Activated naive CD4-positive, alpha-beta T cell treated with anti-CD3 and anti-CD28 coated beads, Interleukin-2, amount 50 U/mL, for 16 hours (primary cell): ENCODE results near the gene GPR61.
A peak's percentile ranks its signal among the peaks of the same experiment; 100 is the strongest.

Experiments
- DNase-seq: peaks from one replicate; pipeline ENCODE4 v3.0.0-alpha.2; 2020

GPR61 gene

DNA sequence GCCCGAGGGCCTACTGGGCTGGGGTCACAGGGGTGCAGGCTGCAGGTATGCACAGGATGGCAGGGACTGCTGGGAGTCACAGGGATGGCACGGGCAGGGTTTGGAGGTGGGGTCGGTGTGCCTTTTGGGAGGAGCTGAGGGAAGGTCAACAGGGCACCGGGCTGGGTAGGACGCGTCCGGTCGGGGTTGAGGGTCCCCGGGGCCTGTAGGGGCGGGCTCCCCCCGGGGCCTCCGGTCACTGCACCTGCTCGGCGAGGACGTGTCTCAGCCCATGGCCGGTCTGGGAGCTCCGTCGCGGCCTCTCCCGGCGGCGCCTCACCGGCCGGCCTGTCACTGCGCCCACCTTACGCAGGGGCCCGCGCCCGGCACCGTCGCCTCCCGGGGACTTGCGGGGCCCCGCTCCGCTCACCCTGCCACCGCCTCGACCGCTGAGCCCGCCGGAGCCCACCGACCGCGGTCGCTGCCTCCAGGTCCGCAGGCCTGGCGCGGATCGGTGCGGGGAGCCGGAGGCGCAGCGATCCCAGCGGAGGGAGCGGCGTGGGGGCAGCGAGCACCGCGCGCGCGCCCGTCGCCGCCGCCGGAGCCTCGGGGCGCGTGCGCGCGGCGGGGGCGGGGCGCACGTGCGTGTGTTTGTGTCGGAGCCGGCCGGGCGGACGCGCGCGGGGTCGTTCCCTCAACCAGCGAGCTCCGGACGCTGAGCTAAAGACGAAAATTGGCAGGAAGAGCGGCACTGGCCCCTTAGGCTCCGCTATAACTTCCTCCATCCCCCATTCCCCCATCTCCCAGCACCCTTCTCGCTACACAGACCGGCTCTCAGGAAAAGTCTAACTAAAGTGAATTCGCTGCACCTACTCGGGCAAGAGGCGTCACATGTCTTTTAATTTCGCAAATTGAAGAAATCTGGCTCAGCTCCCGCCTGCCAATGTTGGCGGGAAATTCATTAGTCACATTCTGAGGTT is 30.2 kb upstream of the GPR61 start, which contains the start of gene AMIGO1:
TSS of gene AMIGO1 (minus strand) at position 552 of the 959 bp plus-strand sequence. CDS start 815 bp downstream, outside the sequence.
- peak; percentile 75 for DNase-seq

DNA sequence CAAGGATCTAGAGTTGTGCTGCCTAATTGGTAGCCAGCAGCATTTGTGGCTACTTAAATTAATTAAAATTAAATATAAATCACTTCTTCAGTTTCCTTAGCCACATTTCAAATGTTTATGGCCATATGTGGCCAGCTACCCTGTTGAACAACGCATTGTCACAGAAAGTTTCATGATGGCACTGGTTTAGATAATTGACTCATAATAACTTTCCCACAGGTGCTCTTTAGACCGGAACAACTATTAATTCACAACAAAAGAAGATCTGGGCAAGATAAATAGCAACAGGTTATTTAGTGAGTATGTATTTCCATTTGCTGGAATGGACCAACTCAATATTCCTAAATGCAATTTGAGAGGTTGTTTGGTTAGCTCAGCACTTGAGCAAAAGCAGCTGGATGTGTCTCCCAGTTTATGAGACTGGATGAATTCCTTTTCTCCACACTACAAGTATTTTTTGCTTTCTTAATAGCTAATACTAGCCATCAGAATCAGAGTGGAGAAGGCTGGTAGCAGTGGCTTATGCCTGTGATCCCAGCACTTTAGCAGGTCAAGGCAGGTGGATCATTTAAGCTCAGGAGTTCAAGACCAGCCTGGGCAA is 26.5 kb upstream of the GPR61 start:
- DNase-seq: no peak

DNA sequence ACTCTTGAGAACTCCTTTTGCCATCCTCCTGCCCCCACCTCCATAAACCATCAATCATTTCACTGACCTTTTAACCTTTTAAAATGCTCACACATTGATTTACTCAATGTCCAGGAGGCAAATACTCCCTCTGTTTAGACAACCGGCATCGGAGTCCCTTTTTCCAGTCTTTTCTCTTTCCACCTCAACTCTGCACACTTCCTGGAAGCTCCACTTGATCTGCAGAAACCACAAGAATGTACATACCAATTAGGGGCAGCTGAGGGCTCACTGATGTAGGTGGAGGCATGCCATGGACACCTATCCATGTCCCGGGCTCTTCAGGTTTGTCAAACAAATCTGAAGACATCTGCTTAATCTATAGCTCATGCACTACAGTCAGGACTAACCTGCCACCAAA is 24.8 kb upstream of the GPR61 start:
- DNase-seq: no peak

DNA sequence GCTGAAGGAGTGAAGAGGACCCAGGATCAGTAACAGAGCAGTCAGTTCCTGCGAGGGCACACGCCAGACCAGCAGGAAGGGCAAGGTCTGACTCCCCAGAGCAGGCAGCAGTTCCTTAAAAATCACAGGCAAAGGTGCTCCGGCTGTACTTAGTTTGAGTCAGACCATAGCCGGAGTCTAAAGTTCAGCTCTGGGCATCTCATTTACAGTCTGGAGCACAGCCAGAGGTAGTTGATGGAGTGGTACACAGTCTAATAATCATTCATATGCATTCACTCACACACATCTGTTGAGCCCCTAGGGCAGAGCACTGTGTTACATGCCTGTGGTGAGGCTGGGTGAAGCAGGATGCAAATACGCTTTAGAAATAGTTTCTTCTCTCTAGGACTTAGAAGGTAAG is 22.8 kb upstream of the GPR61 start:
- no peak for DNase-seq

DNA sequence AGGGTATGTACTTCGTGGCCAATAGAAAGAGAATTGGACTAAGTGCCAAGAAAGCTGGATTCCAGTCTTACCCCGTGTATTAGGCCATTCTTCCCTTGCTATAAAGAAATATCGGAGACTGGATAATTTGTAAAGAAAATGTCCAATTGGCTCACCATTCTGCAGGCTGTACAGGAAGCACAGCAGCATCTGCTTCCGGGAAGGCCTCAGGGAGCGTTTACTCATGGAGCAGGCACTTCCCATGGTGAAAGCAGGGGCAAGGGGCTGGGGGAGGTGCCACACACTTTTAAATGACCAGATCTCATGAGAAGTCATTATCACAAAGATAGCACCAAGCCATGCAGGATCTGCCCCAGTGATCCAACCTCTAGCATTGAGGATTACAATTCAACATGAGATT is 22.3 kb upstream of the GPR61 start:
- DNase-seq: no peak

DNA sequence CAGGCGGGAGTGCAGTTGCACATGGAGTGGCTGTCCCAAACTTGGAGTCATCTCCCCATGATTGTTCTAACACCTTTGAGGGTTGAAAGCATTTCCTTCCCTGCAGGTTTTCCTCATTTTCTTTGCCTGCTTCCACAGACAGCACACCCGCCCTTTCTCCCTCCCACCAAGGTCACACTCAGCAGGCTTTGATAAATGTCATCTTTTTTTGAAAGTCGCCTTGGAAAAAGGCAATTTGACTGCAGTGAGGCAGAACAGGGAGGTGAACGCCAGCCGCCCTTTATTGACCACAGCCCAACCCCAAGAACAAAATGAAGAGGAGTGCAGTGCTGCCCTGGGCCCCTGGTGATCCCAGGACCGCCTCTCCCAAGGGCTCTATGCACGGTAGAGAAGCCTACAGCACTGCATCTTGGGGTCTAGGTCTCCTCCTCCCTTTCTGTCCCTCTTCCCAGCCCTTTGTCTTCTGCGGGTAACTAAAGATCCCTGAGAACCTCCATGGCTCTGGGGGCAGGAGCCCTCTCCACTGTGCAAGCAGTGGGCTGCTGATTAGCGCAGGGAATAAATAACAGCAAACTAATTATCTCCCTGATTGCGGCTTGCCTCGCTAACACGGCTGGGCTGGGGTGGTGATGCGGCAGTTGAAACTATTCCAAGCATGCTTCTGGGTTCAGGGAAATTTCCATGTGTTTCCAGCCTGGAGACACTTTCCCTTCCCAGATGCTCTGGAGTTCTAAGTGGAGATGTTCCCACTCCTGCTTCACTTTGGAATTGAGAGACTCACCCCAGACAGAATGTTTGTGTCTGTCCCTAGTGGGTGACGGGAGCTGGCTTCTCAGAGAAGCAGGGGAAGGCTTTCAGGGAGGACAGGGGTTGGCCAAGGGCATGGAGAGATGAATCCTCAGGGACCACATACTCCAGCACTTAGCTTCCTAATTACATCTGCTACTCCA is 18.4 kb upstream of the GPR61 start:
- DNase-seq: no peak

DNA sequence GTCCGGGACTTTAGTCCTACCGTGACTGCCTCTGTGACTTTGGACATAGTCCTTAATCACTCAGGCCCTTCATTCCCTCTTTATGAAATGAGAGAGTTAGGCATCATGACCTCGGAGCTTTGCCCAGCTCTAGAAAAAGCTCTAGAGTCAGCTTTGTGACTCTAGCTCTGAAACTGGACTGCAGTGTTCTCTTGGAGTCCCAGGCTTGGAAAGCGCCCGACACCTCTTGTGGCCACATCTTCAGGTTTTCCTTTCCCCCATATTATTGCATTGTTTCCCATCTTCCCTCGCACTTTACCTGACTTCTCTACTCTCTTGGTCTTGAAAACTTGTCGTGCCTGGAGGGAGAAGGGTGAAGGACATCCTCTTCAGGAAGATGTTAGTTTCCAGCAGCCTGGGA is 17.6 kb upstream of the GPR61 start:
- no peak for DNase-seq

DNA sequence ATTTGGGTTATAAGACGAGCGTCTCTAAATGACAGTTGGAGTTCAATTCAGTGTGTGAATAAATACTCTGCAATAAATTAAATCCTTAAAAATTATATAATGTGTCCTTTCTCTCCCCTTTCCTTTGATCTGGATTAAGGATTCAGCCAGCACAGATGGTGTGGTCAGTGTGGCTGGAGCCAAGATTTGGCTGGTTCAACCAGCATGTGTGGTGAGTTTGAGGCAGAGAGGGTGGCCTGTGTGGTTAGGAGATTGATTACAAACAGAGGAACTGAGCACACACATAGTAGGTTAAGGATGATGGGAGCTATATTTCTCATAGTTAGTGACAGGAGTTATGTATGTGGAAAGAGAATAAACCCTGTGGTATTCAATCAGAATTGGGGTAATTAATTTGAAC is 16.0 kb upstream of the GPR61 start:
- no peak for DNase-seq

DNA sequence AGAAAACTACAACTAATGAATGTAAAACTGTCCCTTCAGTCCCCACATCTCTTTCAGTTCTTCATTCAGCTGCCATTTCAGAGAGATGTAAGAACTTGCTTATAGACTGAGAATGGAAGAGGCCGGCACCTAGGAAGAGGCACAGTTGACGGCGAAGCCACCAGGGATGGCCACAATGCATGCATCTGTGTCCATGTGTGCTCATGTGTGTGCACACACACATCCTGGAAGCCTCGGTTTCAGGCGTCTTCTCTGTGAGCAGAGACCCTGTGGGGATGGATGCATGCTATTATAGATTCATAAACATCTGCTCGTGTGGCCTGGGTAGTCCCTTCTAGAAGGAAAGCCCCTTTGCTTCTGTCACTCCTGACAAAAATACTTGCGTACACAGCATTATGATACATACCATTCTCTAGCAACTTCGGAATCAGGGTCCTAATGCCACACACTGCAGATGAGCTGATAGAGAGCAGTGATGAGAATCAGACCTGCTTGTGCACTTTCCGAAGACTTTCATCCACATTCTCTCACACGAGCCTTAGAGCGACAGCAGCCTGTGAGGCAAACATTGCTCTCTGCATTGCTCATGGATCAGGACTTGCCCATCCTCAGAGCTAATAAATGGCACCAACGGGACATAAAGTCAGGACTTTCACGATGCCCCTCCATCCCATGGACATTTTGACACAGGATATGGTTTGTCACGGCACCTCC is 12.4 kb upstream of the GPR61 start:
- DNase-seq: no peak

DNA sequence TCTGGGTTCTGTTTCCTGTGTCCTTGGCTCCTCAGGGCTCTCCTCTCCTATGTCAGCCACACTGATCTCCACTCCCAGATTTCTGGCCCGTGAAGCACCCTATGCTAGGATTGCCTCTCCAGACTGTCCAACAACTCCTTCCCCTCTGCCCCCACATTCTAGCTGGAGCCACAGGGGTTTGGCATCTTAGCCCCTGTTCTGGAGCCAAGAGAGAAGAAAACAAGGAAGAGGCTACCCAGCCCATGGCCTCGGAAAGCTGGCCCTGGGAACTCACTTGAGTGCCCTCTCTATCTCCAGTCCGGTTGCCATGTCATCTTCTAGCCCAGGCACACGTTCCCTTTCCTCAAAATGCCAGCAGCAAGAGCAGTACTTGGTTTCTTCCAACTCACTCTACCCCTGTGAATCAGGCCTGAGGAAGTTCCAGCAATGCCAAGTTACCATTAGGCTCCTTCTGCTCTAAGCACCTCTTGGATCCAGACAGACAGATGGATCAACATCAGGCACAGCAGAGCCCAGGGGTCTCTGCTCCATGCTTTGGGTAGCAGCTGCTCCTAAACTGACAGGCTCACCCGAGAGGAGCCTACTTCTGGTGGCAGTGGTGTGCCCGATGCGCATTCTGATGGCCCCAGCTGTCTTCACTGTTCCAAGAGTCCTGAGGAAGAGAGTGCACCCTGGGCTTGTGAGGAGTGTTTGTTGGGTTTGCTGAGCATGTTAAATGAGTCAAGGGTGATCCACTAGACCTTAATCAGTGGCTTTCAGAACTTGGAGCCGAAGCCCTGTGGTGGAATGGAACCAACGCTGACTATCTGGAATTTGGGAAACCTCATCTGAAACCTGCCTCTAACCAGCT is 11.6 kb upstream of the GPR61 start:
- DNase-seq: no peak

DNA sequence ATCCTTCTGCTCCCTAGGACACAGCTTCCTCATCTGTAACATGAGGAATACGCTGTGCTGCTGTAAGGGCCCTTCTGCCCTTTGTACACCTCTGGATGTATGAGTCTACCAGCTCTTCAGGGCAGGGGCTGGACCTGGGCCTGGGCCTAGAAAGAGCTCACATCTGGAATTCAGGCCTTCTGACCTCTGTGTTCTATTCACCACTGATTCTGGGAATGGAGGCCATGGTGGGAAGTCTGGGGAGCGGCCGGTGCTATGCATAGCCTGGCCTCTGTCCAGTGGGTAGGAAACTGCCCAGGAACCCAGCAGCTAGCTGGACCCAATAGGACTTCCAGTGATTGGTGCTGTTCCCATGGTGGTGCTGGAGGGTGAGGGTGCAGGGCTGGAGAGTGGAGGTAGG is 11.0 kb upstream of the GPR61 start:
- DNase-seq: no peak

DNA sequence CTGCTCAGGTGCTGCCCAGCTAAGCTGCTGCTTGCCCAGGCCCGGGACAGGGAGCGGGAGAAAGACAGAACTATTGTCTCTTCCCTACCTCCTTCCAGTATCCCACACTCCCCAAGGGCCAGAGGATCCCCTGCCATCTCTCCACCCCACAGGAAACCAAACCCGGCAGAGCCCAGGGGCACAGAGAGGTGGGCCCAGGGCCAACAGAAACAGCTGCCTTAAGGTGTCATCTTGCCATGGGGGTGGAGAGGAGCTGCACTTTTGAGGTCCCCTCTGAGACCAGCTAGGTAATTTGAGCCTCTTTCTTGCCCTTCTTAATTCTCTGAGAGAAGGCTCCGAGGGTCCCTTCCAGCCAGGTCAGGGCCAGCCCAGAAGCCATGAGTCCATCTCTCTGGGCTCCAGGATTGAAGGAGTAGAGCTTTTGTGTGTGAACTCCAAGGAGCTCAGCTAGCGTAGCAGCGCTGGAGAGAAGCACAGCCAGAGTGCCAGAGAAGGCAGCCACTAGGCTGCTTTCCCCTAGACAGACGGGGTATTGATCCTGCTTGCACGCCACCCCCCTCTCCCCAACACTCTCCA is 9.7 kb upstream of the GPR61 start:
- no peak for DNase-seq

DNA sequence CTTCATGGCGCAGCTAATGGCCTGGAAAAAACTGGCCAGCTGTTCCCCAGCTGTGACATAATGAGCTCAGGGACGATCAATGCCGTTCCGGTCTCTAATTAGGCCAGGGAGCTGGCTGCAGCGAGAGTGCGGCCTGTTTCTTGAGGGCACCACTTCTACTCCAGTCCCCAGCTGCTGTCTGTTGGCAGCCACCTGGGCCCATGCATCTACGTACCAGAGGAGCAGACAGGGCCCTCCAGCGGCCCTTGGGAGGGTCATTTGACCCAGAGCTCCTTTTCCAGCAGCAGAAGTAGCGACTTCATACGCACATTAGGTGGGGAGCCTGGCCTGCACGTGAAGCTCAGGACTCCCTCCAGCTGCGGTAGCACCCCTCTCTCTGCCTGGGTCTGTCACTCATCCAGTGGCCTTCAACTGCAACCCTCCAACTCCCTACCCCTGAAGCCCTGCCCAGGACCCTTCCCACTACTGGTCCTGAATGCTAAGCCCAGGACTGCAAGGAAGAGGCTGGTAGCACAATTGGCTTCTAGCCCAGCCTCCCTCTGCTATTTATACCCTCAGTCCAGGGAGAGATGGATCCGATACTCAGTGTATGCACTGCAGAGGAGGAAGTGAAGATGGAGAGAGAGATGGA is 9.1 kb upstream of the GPR61 start:
- DNase-seq: no peak

DNA sequence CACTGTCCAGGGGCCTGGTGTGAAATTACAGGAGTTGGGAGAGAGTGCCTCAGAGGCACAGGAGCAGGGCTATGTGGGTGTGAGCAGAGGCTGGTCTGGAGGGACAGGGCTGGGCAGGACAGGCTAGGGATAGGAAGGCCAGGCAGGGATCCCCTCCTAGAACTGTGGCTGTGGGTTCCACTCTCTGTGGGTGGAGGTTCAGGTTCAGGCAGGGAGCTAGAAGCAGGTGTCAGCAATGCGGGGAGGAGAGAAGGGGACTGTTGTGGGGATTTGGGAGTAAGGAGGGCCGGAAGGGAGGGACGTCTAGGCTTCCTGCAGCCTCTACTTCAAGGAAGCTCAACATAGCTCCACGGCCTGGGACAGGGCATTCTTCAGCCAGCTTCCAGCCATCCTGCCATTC is 8.3 kb upstream of the GPR61 start:
- no peak for DNase-seq

DNA sequence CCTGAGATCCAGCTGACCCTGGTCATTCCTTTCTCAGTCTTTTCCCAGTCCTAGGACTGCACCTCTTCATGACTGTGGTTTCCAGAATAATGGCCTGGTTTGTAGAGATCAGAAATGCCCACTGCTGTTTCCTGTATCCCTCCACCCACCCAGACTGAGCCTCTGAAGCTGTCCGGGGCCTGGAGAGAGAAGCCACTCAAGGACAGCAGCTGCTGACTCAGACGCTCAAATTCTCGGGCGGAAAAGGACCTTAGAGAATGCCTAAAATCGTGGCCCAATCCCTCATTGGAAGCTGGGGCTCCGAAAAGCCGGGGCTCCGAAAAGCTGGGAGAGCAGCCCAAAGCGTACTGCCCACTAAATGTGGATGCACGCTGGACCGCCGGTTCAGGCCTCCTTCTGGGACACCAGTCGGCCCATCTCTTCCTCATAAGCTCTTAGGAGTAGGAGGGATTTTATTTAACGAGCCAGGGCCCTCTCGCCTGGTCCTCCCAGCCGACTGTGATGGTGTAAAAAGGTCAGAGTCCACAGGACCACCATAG is 7.8 kb upstream of the GPR61 start:
- no peak for DNase-seq

DNA sequence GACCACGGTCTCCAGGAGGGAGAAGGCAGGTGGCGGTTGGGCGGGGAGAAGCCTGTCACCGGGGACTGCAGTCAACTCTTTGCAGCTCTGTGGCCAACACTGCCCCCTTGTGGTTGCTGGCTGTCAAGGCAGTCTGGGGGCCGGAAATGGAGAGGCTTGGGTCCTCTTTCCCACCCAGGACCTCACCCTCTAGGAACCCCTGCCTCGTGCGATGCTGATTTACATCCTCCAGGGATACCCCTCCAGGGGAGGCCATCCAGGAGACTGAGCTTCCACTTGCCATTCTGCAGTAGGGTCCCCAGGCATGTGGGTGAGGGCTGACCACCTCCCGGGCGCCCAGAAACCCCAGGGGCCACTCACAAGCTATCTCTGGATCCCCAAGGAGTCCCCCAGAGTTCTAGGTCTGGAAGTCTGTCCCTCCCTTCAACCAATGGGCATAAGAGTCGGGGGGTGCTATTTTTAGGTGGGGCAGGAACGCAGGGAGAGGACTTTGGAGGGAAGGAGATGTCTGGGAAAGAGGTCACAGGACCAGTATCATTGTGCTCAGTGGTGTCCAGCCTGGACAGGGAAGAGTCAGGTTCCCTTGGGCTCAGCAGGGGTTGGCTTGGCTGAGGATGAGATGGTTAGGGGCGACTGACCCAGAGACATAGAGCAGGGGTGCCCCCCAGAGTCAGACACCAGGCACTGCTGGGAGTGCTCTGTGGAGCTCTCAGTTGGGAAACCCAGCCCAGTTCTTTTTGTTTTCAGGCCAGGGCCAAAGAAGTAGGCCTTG is 7.1 kb upstream of the GPR61 start:
- peak; percentile 89 for DNase-seq

DNA sequence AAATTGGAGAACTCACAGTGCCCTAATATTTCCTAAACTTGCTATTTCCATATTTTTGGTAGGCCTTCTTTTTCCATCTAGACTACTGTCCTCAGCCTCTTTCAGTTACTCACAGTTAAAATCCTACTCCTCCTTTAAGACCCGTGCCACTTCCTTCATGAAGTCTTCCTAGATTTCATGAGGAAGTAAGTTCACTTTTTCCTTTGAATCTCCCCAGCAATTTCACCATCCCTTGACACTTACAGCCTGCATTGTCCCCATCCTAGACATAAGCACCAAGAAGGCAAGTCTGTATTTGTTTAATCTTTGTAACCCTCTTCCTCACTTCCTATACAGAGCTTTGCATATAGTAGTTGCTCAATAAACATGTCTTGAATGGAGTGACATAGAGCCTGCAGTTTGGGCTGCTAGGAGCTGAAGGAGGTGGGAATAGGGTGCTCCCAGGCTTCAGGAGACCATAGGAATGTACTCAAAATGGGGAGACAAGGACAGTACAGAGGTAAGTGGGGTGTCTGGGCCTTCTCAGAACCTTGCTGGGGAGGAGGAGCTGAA is 5.3 kb upstream of the GPR61 start:
- DNase-seq: no peak

DNA sequence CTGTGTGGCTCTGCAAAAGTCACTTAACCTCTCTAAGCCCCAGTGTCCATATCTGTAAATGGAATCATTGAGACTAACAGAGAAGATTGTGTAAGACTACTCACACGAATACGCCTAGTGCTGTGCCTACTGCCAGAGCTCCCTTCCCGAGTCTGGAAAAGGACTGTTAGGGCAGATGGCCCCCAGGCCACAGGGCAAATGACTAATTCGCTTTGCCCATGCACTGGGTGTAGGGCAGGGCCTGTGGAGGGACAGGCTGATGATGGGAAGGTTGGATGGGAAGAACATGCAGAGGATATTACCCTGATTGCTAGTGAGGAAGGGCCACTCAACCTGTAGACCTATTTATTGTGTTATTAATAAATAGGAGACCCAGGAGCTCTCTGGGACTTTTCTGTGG is 4.2 kb upstream of the GPR61 start:
- no peak for DNase-seq

DNA sequence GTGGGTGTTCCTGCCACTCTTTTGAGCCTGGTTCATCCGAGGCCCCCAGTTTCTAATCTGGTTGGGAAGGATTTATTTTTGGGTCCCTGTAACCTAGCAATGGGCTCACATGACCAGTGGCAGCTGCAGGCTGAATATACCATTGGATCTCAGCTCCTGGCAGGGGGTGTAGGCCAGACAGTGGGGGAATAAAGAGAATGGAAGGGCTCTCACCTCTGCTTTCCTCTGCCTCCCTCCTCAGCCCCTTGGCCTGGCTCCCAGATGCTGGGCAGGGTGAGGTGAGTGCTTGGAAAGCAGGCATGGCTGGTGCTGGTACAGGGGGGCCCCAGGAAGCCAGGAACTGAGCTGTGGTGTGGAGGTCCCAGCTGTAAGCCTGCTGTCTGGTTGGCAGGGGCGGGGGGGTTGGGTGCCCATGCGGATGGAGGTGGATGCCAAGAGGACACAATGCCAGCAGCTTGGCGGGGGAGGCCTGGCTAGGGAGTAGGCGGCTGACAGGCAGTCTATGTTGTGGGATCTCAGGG is 3.6 kb upstream of the GPR61 start:
- no peak for DNase-seq
